KMS-11 (cell line): ENCODE data around the gene ZNF580.

Experiments
- H2AFZ ChIP-seq: fragments of 200-600 bp; sonication (generic); 2 replicates; pipeline ENCODE4 v1.6.1; 2016; ENCODE audit warnings: antibody characterized with exemption, mixed run types, low read depth
- H3K27ac ChIP-seq: fragments of 200-600 bp; sonication (generic); 2 replicates; pipeline ENCODE4 v1.6.1; 2016; ENCODE audit warnings: mild to moderate bottlenecking, mixed run types
- H3K27me3 ChIP-seq: fragments of 200-600 bp; sonication (generic); 2 replicates; pipeline ENCODE4 v1.6.1; 2017; ENCODE audit warnings: mild to moderate bottlenecking, low read depth, mixed run types, moderate library complexity; ENCODE audit not compliant: insufficient read depth
- H3K36me3 ChIP-seq: fragments of 200-600 bp; sonication (generic); 2 replicates; pipeline ENCODE4 v1.6.1; 2017; ENCODE audit warnings: mild to moderate bottlenecking, mixed run types; ENCODE audit not compliant: insufficient read depth
- H3K4me1 ChIP-seq: fragments of 200-600 bp; sonication (generic); 2 replicates; pipeline ENCODE4 v1.6.1; 2016; ENCODE audit warnings: mild to moderate bottlenecking, low read depth, mixed run types; ENCODE audit not compliant: poor library complexity, severe bottlenecking
- H3K4me2 ChIP-seq: fragments of 200-600 bp; sonication (generic); 2 replicates; pipeline ENCODE4 v1.7.0; 2016; ENCODE audit warnings: mild to moderate bottlenecking, mixed run types
- H3K4me3 ChIP-seq: fragments of 200-600 bp; sonication (generic); IDR thresholded peaks from 2 replicates; pipeline ENCODE4 v1.6.1; 2017; ENCODE audit warnings: low read depth, low read length, mixed read lengths; ENCODE audit not compliant: insufficient read depth
- H3K79me2 ChIP-seq: fragments of 200-600 bp; sonication (generic); 2 replicates; pipeline ENCODE4 v1.6.1; 2016; ENCODE audit warnings: low read depth, mixed run types; ENCODE audit not compliant: insufficient read depth
- H3K9ac ChIP-seq: fragments of 200-600 bp; sonication (generic); 2 replicates; pipeline ENCODE4 v1.6.1; 2016; ENCODE audit warnings: mild to moderate bottlenecking, mixed run types
- H4K20me1 ChIP-seq: fragments of 200-600 bp; sonication (generic); 2 replicates; pipeline ENCODE4 v1.6.1; 2016; ENCODE audit warnings: mild to moderate bottlenecking, mixed run types; ENCODE audit not compliant: insufficient read depth
- CTCF ChIP-seq: fragments of 200-600 bp; sonication (generic); conservative IDR thresholded peaks from 2 replicates; pipeline ENCODE4 v1.6.1; 2017; ENCODE audit warnings: low read depth, mild to moderate bottlenecking, antibody characterized with exemption, low read length, moderate library complexity, mixed read lengths

ZNF580 gene

GRCh38 chr19:55605207-55605636 lies 35.6 kb upstream of the ZNF580 start:
- Histone ChIP-seq H3K27ac (peak overlapping the region; percentile 48), H2AFZ (no peak overlapping the region), H3K27me3 (no peaks in the 10 kb centered on the region), H3K79me2 (0 out of 2 replicates have a peak, but pooled peaks cover 15% of the 10 kb centered on the region), H3K4me2 (peak overlapping the region; percentile 55; the same call in 1 of the 2 replicates), H3K9ac (no peak overlapping the region), H4K20me1 (no peaks in the 10 kb centered on the region), H3K4me1 (peaks cover 15% of the 10 kb centered on the region), H3K36me3 (no peaks in the 10 kb centered on the region), H3K4me3 (no peak overlapping the region)
- no peak for TF ChIP-seq CTCF

GRCh38 chr19:55605637-55606470 lies 34.9 kb upstream of the ZNF580 start, which contains the start of gene ZNF865:
TSS of gene ZNF865 (plus strand) at chr19:55605647. CDS start at chr19:55613619, 7,972 bp downstream.
- Histone ChIP-seq H3K27ac (peak within 1 kb of the TSS; percentile 70), H3K36me3 (no peaks in the 10 kb centered on the region), H3K4me1 (peaks cover 15% of the 10 kb centered on the region), H3K4me3 (no peak within 1 kb of the TSS), H2AFZ (peak within 1 kb of the TSS; percentile 53), H3K27me3 (no peaks in the 10 kb centered on the region), H3K79me2 (0 out of 2 replicates have a peak, but pooled peaks cover 15% of the 10 kb centered on the region), H3K9ac (peak within 1 kb of the TSS; percentile 69), H4K20me1 (no peaks in the 10 kb centered on the region), H3K4me2 (peak within 1 kb of the TSS; percentile 77)
- peak; percentile 90 for TF ChIP-seq CTCF

- 0 out of 2 replicates have a peak, but pooled peaks cover 15% of the 10 kb centered on the region for H3K79me2 ChIP-seq
- H3K27ac ChIP-seq, result peak overlapping the region; percentile 70; the same call in 1 of the 2 replicates
- H3K36me3 ChIP-seq, result no peaks in the 10 kb centered on the region
- no peak overlapping the region for H3K4me3 ChIP-seq
- H3K27me3 ChIP-seq, result no peaks in the 10 kb centered on the region
- TF ChIP-seq CTCF, result peak; percentile 37; the same call in 1 of the 2 replicates
- peak overlapping the region; percentile 77 for H3K4me2 ChIP-seq
- H3K9ac ChIP-seq, result peak overlapping the region; percentile 19; the same call in 1 of the 2 replicates
- H3K4me1 ChIP-seq, result peaks cover 17% of the 10 kb centered on the region
- H2AFZ ChIP-seq, result no peak overlapping the region
- H4K20me1 ChIP-seq, result no peaks in the 10 kb centered on the region
These were observed 34.4 kb upstream of the ZNF580 start for GRCh38 chr19:55606471-55606787.

GRCh38 chr19:55606817-55607216 lies 34.0 kb upstream of the ZNF580 start:
- no peaks in the 10 kb centered on the region for H3K36me3 ChIP-seq
- H3K4me3 ChIP-seq, result no peak overlapping the region
- 0 out of 2 replicates have a peak overlapping the region, but pooled peaks have one; percentile 70 for H3K27ac ChIP-seq
- H3K79me2 ChIP-seq, result 0 out of 2 replicates have a peak, but pooled peaks cover 15% of the 10 kb centered on the region
- H2AFZ ChIP-seq, result no peak overlapping the region
- H3K4me2 ChIP-seq, result peak overlapping the region; percentile 77
- no peaks in the 10 kb centered on the region for H4K20me1 ChIP-seq
- H3K27me3 ChIP-seq, result no peaks in the 10 kb centered on the region
- H3K4me1 ChIP-seq, result peaks cover 21% of the 10 kb centered on the region
- no peak overlapping the region; the same call in 1 of the 2 replicates for H3K9ac ChIP-seq
- no peak for TF ChIP-seq CTCF
